Measurements from ENCODE around the gene SNX12. TPM values are rescaled to one million over a fixed set of nuclear protein-coding genes. Genes with fewer than 3 reads are reported as not detected.

The SNX12 gene
- total and polyA plus RNA-seq, 2 of the 4 experiments (the other 2 are of a cell fraction), result 59.9 to 63.0 TPM

- H3K9me1 ChIP-seq (ENCODE audit: insufficient read depth, low read length), result no peaks in the 10 kb centered on the region
- dilution Hi-C loops (cut with HindIII; ENCODE audit: low sequenced_read_pairs, unreplicated experiment), result no loop called here
- ChIA-PET POLR2A (ENCODE audit: unreplicated experiment) (no interaction called here), CTCF (no interaction called here)
- no peak within 1 kb of the TSS for H4K91ac ChIP-seq (ENCODE audit: insufficient read depth, low read depth, low read length)
- no peak within 1 kb of the TSS for H2AK9ac ChIP-seq (replicated peaks; ENCODE audit: low read depth, low read length, poor library complexity)
- intact Hi-C loops (cut with micrococcal nuclease), result no loop called here
- no peak within 1 kb of the TSS for H3K56ac ChIP-seq (ENCODE audit: extremely low read depth, insufficient read depth, low read length)
- no peak within 1 kb of the TSS for H3K4me2 ChIP-seq (ENCODE audit: low read depth, low read length)
- BruUV-seq (replicated peaks), result no TSS peak
- H3K9me3 ChIP-seq (ENCODE audit: control insufficient read depth, insufficient read depth, low read length), result no peaks in the 10 kb centered on the region
- no peak within 1 kb of the TSS for H2BK120ac ChIP-seq (ENCODE audit: low read depth, low read length)
- no peaks in the 10 kb centered on the region for H4K20me1 ChIP-seq (ENCODE audit: insufficient read depth, low read length)
- no peak within 1 kb of the TSS for H2BK15ac ChIP-seq (ENCODE audit: low read depth, low read length)
- WGBS, 2 experiments (ENCODE audit: extremely low coverage in 2 of 2, insufficient read length in 1 of 2), result no CpG with 5 or more reads among the region's 8 CpGs
- H3K18ac ChIP-seq (ENCODE audit: low read depth, low read length), result no peak within 1 kb of the TSS
- in situ Hi-C loops (cut with MboI; ENCODE audit: low sequenced_read_pairs), result no loop called here
- TF ChIP-seq MAFK (IDR thresholded peaks at IDR 0.05; ENCODE audit: low read depth, low read length) (no peak), FOS (IDR thresholded peaks at IDR 0.05; ENCODE audit: low read depth, low read length) (no peak), NFE2L2 (IDR thresholded peaks at IDR 0.05; ENCODE audit: low read depth, low read length) (no peak), RAD21 (IDR thresholded peaks at IDR 0.05; ENCODE audit: low read length) (no peak), MXI1 (IDR thresholded peaks at IDR 0.05; ENCODE audit: borderline replicate concordance, low read depth, low read length) (no peak)
- H3K4me3 ChIP-seq (ENCODE audit: insufficient read depth, low read depth, low read length), result no peak within 1 kb of the TSS
- H3K79me1 ChIP-seq (ENCODE audit: low read depth in 1 of 2, low read length in 2 of 2), result no peaks in the 10 kb centered on the region
- no peak within 1 kb of the TSS for H2BK20ac ChIP-seq (ENCODE audit: low read depth, low read length)
- no peak within 1 kb of the TSS for H3K23ac ChIP-seq (ENCODE audit: low read depth, low read length)
- no peak within 1 kb of the TSS for H2AK5ac ChIP-seq (ENCODE audit: low read depth, low read length)
- no peak within 1 kb of the TSS for H2BK5ac ChIP-seq (ENCODE audit: low read depth, low read length, poor library complexity, severe bottlenecking)
- H4K8ac ChIP-seq (ENCODE audit: low read depth in 2 of 2, low read length in 2 of 2), result no peak within 1 kb of the TSS
- no peaks in the 10 kb centered on the region for H3K4me1 ChIP-seq (ENCODE audit: control insufficient read depth, insufficient read depth, low read length)
- no peak within 1 kb of the TSS for H3K14ac ChIP-seq (replicated peaks; ENCODE audit: low read depth, low read length)
- H4K5ac ChIP-seq (ENCODE audit: low read depth, low read length), result no peak within 1 kb of the TSS
- ATAC-seq (ENCODE audit: low read depth) (no peak), DNase-seq (no peak)
- no peak within 1 kb of the TSS for H3K4ac ChIP-seq (ENCODE audit: low read depth, low read length)
- H3K36me3 ChIP-seq (ENCODE audit: control insufficient read depth, insufficient read depth, low read length), result no peaks in the 10 kb centered on the region
- H3K9ac ChIP-seq (ENCODE audit: low read depth, low read length), result no peak within 1 kb of the TSS
- H2AFZ ChIP-seq (replicated peaks; ENCODE audit: low read length, poor library complexity), result peak within 1 kb of the TSS; percentile 33
- H3K27me3 ChIP-seq (ENCODE audit: control insufficient read depth, insufficient read depth, low read length), result peaks cover 24% of the 10 kb centered on the region
- no peak within 1 kb of the TSS for H3K27ac ChIP-seq (ENCODE audit: insufficient read depth, low read length)
These were observed 43.2 kb upstream of the SNX12 start, which contains the start of gene IL2RG for GRCh38 chrX:71111141-71111843. IL2RG (minus strand) TSS chrX:71111577; CDS start chrX:71111539, 38 bp downstream.
